NK-92 (cell line): ENCODE data around the gene ITGB2.
A peak's percentile ranks its signal among the peaks of the same experiment; 100 is the strongest.

Experiments
- DNase-seq: peaks from one replicate; lab custom pipeline; 2025; ENCODE audit not compliant: unreplicated experiment; lab: John Stamatoyannopoulos, UW

Gene ITGB2

DNA sequence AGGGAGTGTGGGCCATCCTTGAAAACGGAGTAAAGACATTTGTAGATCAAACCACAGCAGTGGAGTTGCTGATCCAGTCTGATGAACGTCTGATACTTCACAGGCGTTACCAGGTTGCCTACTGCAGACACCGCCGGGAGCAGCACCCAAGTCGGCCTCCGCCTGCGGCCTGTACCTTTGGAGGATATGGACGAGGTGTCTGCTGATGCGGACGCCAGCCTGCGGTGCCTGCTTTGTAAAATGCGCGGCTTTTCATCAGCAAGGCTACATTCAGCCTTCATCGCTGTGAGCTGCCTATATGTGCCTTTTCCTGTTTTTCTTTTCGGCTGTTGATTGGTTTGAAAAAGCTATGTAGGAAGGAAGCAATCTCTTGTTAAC is 35.1 kb upstream of the ITGB2 start:
- no peak for DNase-seq

- DNase-seq: no peak
Observed at GRCh38 chr21:44955141-44955797, 34.6 kb upstream of the ITGB2 start.

GRCh38 chr21:44954281-44954771 is 33.6 kb upstream of the ITGB2 start:
- DNase-seq: no peak

GRCh38 chr21:44953628-44954021 is 32.9 kb upstream of the ITGB2 start:
- no peak for DNase-seq

DNA sequence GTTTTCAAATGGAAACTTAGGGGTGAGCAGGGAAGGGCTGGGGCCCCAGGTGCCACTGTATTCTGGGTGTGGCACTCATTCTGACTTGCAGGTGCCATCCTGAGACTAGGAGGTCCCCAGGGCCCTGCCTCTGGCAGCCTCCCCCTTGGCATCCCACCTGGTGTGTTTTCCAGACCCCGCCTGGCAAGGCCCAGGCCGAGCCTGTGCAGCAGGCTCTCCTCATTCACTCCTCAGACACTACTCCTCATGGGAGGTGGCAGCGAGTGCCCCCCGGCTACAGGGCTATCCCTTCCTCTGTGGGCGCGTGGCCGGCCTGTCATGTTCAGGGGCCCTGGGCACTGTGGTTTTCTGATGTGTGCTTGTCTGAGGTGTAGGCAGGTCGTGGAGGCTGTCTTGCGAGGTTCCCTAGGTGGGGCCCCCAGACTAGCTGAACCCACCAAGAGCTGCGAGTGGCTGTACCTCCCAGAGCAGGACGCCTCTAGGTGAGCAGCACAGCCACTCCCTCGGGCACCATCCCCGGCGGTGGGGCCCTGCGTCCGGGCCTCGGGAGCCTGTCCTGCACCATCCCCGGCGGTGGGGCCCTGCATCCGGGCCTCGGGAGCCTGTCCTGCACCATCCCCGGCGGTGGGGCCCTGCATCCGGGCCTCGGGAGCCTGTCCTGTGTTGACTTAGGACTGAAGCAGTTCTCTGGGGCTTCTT is 32.4 kb upstream of the ITGB2 start:
- DNase-seq: no peak

DNA sequence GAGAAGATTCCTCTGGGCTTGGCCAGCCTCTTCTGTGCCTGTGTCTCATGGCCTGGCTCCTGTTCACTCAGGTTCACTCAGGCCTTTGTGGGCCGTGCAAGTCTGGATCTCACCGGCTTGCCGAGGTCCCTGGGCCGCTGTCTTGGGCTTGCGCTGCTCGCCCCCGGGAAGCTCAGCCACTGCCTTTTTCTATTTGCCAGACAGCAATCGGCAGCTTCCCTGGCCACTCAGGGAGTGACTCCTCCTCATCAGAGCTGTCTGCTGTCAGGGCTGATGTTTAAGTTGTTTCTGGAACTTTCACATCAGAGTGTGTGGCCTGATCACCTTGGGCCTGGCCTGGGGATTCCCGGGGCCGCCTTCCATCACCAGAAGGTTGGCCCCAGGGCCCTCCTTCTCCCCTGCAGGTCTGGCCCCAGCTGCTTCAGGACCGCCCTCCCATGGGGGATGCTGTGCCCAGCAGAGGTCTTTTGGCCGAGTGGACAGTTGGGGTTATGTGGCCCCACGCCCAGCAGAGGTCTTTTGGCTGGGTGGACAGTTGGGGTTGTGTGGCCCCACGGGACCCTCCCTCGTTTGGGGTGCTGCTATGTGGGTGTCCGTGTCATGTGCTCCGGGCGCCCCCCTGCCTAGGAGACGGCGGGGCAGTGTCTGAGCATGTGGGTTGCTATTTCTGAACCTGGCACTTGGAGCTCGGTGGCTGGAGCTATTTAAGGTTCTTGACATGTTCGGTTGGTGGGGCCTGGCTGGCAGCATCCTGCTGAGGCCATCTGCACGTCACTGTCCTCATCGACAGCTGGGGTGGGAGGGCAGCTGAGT is 31.6 kb upstream of the ITGB2 start:
- no peak for DNase-seq

- no peak for DNase-seq
Observed at GRCh38 chr21:44951186-44951915, 30.7 kb upstream of the ITGB2 start.

DNA sequence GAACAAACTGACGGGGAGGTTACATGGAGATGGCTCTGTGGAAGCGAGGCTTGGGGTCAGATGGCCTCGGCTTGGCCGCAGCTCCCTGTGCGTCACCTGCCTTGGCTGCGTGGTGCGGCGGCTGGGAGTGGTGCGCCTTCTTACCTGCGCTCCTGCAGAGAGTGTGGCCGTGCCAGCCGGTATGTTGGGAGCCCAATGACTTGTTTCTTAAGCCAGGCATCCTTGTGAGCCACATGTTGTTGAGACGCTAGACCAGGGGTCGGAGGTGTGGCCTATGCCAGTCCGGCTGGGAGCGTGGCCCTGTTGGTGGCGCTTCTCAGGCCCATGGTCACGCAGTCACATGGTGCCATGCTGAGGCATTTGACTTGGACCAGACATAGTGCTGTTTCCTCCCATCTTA is 29.7 kb upstream of the ITGB2 start:
- DNase-seq: no peak

- peak; percentile 31 for DNase-seq
Observed at GRCh38 chr21:44949779-44950198, 29.1 kb upstream of the ITGB2 start.

DNA sequence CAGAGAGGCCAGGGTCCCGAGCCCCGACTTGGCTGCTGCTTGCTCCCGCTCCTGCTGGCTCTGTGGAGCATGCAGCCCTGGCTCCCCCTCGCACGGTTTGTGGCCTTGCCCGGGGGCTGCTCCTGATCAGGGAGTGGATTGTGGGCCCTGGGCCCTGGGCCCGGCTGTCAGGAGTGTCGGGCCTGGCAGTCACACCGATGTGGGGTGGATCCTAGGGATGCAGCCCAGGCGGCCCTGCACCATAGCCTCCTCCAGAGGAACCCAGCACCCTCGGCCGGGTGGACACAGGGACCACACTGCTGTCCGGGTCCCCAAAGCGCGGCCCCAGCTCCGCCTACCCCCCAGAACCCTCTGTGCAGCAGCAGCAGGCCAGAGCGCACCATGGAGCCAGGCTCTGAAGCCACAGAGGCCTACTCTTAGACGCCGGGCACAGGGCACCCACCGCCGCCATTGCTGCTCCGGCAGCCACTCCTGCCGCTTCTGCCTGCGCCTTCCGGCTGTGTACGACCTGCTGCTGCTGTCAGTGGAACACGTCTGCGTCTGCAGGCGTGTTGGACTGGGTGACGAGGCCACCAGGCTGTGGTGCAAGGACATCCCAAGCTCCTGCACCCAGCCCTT is 28.6 kb upstream of the ITGB2 start:
- no peak for DNase-seq

DNA sequence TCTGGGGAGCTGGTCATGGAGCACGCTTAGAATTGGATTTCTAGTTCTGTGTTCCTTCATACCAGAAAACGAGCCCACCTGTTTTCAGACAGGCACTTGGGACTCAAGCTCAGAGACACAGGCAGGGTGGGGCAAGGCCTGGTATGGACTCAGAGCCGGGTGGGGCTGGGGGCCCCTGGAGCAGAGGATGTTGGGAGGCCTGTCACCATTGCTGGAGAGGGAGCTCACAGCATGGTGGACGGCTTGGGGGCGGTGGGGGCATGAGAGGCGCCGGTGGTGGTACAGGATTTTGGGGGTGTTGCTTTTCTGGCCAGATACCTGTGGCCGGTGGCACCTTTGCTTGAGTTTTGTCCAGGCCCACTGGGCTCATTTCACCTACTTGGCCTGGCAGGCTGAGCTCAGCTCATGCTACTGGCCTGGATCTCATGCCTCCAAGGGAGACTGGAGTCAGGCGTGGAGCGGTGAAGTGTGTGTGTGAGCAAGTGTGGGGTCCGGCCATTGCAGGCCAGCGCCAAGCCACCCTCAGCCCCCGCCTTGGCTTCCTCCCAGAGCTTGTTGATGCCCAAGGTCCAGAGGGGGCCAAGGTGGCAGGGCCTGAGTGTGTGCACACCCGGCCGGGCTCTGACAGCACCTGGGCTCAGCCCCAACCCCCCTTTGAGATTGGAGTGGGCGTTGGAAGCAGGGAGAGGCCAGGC is 27.9 kb upstream of the ITGB2 start:
- no peak for DNase-seq

DNA sequence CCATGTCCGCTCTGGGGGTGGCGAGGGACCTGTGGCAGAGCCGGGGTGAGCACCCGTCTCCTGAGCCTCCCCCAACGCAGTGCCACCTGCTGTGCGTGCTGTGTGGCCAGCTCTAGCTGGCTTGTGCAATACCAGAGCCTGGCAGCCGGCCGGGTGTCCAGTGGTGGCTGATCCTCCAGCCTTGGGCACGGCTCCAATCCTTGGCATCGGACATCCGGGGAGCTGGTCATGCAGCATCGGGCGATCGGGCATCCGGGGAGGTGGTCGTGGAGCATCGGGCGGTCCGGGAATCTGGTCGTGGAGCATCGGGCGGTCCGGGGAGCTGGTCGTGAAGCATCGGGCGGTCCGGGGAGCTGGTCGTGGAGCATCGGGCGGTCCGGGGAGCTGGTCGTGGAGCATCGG is 27.2 kb upstream of the ITGB2 start:
- no peak for DNase-seq

GRCh38 chr21:44947111-44947929 is 26.6 kb upstream of the ITGB2 start:
- DNase-seq: no peak

DNA sequence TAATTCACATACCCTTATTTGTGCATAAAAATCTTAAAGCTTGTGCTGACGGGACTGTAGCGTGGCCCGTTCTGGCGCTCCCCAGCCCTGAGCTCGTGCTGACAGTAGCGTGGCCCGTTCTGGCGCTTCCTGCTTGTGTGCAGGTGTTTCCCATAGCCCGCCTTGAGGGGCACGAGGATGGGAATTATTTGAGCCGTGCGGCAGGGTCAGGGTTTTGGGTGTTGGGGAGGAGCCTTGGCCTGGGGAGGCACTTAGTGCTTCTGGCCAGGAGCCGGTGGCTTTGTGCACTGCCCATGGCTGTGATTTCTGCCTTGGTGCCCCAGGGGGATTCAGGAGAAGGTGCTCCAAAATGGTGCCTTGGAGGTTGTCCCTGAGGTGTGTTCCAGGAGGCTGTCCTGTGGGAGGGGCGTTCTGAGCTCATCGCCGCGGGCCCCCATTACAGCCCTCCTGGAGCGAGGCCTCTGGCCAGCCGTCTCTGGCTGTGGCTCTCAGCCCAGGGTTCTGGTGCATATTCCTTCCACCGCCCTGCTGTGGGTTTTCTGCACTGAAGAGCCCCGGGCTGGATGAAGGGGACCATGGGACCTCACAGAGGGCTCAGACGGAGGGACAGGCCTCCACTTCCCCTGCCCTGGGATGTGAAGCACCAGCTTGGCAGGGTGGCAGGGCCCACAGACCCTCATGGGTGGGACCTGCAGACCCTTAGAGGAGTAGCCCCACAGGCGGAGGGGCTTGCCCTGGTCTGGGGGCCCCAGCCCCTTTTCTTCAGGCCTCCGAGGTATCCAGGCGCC is 25.7 kb upstream of the ITGB2 start:
- DNase-seq: no peak

DNA sequence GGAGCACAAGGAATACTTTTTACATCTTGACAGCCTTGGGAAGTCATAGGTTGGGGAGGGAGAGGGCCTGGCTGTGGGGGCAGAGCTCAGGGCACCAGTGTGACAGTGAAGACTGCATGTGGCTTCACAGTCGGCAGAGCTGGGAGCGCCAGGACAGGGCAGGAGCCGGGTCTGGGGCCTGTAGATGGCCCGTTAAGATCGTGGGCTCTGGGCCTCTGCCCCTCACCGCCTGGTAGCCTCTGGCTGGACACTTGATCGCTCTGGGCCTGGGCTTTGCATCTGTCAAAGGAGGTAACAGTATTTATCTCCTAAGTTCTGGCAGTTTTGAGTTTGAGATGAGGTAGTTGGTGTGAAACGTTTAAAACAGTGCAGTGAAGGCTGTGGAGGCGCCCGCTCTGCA is 23.9 kb upstream of the ITGB2 start:
- no peak for DNase-seq

DNA sequence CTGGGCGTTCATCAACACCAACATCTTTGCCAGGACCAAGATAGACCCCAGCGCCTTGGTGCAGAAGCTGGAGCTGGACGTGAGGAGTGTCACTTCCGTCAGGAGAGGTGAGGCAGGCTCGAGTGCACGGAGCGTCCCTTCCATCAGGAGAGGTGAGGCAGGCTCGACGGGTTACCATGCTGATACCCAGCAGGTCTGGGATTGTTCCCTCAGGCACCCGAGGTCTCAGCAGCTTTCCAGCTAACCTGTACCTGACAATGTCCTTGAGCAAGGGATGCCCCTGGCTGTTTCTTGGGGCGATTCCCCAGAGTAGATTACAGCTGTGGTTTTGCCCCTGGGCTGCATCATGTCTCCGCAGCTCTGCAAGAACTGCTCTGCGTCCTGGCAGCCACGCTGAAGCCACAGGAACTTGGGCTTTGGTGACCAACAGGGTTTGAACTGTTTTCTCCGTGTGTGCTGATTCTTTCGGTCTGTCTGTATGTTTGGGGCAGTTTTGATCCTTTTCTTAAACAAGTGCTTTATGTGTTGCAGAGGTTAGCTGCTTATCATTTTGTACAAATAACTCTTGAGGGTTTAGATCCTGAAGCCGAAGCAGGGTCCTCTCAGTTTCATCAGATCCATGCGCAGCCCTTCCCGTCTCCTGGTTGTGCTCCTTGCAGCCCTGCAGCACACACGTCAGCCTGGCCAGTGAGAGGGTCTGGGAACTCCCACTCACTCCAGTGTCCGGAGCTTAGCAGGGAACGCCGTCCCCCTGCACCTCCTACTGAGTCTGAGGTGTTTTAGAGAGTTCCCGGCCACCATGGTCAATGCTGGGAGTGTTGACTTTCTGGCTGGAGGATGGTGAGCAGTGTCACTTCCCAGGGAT is 23.2 kb upstream of the ITGB2 start:
- DNase-seq: no peak

GRCh38 chr21:44943005-44943685 is 22.4 kb upstream of the ITGB2 start:
- DNase-seq: no peak
